HG03039 (cell line): ENCODE results near the gene COL17A1.

Experiments
- ATAC-seq: cut with Tn5 transposase; IDR thresholded peaks from one replicate; pipeline ENCODE4 v1.9.1; 2021; ENCODE audit warnings: mild to moderate bottlenecking, moderate library complexity; ENCODE audit not compliant: unreplicated experiment

COL17A1 gene

GRCh38 chr10:103995134-103995533 is 90.5 kb downstream of the COL17A1 start:
- ATAC-seq, result no peak

GRCh38 chr10:103991393-103992128 is 94.1 kb downstream of the COL17A1 start:
- ATAC-seq, result no peak

- ATAC-seq, result no peak
Measured at GRCh38 chr10:103990531-103990930, 95.1 kb downstream of the COL17A1 start.

DNA sequence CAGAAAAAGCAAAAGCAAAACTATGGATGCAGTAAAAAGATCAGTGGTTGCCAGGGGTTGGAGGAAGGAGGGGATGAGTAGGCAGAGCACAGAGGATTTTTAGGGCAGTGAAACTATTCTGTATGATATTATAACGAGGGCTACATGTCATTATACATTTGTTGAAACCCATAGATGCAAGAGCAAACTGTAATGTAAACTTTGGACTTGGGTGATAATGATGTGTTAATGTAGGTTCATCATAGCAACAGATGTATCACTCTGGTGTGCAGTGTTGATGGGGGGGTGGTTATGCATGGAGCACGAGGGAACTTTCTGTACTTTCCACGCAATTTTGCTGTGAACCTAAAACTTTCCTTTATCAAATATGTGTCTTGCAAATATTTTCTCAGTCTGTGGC is 95.6 kb downstream of the COL17A1 start:
- no peak for ATAC-seq

DNA sequence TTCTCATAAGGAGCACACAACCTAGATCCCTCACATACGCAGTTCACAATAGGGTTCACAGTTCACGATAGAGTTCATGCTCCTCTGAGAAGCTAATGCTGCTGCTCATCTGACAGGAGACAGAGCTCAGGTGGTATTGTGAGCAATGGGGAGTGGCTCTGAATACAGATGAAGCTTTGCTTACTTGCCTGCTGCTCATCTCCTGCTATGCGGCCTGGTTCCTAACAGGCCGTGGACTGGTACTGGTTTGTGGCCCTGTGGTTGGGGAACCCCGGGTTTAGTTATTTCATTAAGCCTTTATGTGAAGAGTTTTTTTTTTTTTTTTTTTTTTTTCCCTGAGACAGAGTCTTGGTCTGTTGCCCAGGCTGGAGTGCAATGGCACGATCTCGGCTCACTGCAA is 99.3 kb downstream of the COL17A1 start:
- no peak for ATAC-seq

DNA sequence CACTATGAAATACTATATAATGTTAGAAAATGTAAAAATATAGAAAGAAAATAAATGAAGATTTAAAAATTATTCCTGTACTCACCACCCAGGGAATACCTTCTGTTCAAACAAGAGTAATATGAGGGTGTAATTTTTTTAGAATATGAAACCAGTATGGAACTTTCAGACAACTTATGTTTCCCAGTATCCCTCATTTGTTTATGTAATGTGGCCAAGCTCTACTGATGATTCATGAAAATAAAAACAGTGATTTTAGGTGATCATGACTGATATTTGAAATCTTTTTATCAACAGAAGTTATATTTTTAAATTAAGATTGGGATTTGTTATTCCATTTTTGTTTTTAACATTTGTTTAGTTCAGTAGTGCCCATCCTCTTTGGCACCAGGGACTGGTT is 100.0 kb downstream of the COL17A1 start:
- ATAC-seq, result no peak

DNA sequence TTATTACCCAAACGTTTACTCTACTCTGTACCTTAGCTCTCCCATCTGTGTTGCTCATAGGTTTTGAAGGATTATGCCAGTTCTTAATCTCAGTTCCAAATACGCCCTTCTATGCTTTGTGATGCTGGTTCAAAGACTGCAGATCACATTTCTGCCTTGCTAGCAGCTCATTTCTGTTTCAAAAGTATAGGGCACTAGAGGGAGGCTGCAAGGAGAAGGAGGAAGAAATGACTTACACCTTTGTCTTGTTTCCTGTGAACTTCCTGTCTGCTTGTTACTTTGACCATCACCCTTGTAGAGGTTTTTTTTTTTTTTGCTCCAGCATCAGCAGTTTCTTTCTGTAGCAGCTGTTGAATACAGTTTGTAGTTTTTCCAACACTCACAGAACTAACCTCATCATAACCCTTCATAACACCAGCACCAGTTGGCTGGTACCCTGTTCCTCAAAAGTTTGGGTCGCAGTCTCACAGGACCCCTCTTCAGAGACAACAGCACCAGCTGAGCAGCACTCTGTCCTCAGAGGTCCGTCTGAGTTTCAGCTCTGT is 102.2 kb downstream of the COL17A1 start:
- peak; percentile 67 for ATAC-seq

GRCh38 chr10:103982639-103983038 is 103.0 kb downstream of the COL17A1 start:
- no peak for ATAC-seq
